NCI-H146 treated with DMSO at 0.1 percent for 48 hours (cell line): ENCODE measurements around the gene ATPAF1.

ENCODE experiments used
- DNase-seq: peaks from one replicate; lab custom pipeline; 2025; ENCODE audit not compliant: unreplicated experiment; lab: John Stamatoyannopoulos, UW

The ATPAF1 gene

DNA sequence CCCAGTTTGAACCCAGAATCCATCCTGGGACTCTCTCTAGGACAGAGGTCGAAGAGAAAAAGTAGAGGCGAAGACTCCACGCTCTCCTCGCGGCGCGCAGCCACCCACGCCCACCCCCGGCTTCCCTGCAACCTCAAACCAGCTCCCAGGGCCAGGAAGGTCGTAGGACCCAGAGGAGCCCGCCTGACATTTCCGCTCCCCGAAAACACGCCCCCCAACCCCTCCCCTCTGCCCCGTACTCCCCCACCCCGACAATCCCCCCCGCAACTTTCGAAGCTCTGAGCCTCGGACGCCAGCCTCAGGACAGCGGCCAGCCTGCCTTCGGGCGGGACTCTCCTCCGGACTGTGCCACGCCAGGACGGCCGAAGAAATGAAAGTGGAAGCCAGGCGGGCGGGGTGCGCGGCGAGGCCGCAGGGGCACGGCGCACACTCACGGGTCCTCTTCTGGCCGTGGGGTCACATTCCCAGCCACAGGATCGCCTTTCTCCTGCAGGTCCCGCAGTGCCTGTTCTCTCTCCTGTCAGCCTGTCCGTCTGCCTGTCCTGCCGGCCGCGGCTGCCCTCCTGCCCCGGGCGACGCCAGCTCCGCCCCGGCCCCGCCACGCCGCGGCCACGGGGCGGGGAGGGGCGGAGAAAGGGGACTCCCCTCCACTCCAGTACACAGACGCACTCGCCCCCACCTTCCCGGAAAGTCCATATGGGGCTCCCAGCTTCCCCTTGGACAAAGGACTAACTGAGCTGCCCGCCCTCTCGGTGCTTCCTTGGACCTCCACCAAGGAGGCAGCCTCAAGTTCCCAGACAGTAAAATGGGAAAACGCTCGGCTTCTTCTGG lies 51.7 kb downstream of the ATPAF1 start, which contains the start of gene MOB3C:
Gene MOB3C, minus strand, starts transcription at position 535 of the 831 bp plus-strand sequence. CDS start 3,490 bp downstream, outside the sequence.
- DNase-seq = no peak

DNA sequence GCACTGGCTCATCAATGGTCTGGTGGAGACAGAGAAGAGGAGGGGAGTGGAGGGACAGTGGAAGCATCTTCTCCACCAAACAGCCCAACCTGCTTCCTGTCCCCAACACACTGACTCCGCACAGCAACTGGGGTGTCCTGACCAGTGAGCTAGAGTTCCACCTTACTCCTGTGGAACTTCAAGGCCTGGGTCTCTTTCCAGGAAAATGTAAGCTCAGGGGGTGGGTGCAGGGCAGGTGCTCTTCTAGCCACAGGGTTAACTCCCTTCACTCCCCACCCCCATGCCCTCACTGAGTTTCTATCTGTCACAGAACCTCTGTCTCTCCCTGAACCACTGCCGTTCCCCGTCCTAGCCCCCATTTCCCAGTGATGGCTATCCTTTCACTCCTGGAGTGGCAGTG lies 52.4 kb downstream of the ATPAF1 start:
- no peak for DNase-seq

DNA sequence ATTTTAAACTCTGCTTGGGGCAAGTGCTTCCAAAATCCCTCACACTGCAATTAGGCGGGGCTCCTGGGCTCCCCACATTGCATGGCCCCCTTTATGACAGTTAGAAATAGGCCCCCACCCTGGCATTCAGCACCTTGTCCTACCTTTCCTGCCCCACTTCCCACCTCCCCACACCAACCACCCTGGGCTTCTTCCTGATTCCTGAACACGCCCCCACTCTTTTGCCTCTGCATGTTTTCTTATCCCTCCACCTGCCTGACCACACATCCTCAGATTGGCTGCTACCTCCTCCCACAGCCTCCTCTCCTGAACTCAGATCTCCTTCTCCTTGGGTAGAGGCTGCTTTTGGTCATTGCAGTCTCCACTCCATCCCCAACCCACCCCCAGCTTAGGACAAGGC lies 53.1 kb downstream of the ATPAF1 start:
- DNase-seq = no peak

DNA sequence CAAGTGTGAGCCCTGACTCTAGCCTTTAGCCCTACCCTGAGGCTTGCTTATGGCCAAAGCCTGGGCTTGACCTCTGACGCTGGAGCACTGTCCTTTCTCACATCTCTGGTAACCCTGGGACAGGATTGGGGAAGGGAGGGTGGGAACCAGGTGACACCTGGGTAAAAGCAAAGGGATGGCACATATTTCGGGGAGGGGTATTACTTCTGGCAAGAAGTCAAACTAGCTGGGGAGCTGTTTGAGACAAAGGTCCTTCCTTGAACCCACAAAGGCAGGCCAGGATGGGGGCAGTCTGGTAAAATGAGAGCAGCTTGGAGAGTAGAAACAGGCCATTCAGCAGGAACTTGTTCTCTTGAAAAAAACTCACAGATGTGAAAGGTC lies 53.6 kb downstream of the ATPAF1 start:
- DNase-seq = no peak

DNA sequence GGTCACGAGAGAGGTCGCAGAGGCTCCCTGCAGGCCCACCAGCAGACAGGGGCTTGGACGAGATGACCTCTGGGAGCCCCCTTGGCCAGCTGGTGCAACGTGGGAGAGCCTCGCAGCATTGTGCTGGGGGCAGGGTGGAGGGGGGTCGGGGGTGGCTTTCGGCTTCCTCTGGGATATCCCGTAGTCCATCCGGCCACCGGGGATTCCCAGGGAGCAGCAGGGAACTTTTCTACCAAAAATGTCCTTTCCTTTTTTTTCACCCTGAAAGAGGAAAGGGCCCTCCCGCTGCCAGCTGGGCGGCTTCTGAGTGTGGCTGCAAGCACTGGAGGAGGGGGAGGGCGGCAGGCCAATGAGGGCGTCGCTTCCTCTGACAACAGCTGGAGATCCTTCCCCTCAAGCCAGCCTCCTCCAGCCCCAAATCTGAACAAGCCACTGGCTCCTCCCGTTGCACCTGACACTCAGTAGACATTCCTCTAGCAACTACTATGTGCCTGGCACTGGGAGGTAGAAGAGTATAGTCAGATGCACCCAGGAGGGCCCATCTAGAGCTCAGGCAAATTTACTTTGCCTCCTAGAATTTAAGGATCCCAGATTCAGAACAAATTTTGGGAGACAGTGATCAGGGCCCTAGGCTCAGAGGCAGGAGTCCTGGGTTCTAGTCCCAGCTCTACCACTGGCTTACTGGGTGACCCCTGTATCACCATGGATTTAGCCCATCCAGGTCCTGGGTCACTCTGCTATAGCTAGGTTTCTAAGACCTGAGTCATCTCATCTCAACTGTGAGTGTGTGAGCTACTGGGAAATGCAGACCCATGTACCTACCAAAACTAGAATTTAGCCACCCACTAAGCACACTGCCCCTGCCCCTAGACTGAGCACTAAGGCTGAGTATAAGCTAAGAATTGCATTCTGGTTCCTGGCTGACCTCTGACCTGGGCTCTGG lies 54.2 kb downstream of the ATPAF1 start:
- DNase-seq = no peak

DNA sequence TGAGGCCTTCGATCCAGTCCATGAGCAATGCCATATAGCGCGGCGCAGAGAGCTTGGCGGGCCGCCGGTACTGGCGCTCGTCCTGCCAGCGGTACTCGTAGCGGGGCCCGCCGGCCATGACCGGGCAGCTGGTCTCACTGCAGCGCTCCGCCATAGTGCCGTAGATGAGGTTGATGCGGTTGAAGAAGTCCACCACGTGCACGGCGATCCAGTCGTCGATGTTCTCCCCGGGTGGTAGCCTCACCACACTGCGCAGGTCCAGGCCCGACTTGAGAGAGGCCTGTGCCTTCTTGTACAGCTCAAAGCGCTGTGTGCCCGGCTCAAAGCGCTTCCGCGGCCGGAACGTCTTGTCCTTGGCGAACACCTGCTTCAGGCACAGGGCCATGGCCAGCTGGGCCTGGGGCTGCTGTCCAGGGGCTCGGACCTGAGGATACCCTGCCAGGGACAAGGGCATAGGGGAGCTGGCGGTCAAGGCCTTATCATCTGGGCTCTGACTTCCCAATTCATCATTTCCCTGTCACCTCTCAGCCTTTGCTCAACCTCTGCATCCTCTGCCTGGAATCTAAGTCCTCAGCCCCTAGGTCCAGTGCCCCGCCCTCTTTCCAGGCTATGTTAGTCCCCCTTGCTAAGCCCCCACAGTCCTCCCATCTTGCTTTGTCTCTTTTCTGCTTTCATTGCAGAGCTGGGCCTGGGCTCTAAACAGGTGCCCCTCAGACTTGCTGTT lies 55.1 kb downstream of the ATPAF1 start:
- DNase-seq = no peak

DNA sequence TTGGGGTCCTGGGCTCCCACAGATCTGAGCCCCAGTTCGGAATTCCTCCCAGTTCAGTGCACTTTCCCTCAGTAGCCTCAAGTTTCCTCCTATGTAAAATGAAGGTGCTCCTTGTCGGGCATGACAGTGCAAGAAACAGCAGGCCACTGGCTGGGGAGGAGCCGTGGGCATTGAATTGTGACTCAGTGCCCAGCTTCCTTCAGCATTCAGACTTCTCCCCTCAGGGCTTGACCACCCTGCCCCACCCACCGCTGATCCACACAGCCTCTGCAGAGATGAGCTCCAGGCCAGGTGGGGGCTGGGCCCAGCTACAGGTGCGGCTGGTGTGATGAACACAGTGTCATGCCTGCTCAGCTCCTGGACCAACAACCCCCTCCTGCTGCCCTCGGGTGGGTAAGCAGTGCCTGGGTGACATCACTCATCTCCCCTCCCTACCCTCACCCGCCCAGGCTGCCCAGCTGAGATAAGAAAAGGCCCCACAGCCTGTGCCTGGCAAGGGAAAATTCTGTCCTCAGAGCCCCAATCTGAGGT lies 56.4 kb downstream of the ATPAF1 start:
- DNase-seq = no peak

DNA sequence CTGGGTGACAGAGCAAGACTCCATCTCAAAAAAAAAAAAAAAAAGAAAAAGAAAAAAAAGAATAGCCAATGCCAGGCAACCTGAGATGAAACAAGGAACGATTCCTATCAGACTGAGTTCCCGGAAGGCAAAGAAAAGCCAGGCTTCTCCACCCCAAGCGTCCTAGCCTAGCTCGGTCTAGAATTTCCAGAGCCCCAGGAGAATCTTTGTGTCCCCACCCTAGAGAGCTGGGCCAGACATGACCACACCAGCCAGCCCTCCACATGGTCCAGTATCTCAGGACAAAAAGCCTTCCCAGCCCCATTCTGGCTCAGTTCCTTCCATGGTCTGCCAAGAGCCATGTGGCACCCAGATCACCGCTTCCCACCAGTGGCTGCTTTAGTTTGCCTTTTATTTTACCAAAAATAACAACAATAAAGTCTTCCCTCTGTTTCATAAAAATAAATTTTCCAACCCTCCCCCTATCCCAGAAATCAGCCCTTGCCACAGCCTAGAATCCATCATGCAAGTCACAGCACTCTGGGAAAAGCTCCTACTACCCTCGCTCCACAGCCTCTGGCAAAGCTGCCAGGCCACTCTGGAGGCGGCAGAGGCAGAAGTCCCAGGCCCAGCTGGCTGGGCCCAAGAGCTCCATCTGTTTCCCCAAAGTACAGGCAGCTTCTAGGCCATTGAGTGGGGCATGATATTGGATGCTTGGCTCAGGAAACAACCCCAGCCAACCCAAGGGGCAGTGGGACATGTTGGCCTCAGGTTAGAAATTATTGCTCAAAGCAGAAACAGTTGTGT lies 60.6 kb downstream of the ATPAF1 start:
- DNase-seq = no peak

DNA sequence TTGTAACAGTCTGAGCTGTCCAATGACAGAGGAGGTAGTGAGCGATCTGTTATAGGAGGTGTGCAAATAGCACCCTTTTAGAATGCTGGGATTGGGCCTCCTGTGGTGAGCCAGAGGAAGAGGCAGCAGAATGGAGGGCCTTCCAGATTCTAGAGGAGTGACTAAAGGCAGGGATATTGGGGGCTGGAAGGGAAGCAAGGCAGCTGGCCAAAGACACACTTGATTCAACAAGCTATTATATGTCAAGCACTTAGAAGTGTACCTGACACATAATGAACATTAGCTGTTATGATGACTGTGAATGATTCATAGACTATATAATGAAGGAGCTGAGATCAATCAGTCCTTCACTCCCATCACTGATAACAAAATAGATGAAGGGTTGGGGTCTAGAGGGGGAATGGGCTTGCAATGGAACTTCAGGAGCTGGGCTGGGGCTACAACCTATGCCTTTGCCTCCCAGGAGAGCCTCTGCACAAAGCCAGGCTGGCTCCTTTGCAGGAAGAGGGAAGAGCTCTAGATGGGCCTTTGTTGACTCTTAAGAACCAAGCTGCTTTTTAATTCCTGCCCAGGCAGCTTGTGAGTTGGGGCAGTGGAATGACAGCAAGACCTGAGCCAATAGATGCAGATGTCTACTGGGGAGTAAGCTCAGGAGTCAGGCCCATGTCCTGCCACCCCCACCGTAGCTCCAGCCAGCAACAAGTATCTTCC lies 61.8 kb downstream of the ATPAF1 start:
- no peak for DNase-seq

DNA sequence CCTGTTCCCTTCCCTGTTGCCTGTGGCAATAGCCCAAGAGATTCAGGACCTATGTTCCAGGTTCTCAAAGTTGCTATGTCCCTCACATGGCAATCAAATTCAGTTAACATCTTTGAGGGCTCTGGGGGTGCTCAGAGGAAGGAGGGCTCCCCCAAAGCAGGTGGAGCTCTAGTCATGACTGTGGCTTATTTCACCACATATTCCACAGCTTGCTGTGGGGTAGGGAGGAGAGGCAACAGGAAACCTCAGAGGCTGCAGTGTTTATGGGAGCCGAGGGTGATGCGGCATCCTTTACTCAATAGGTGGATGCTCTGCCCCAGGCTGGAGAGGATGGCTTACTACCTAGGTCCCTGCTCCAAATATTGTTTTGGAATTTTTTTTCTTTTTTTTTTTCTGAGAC lies 62.9 kb downstream of the ATPAF1 start:
- no peak for DNase-seq

DNA sequence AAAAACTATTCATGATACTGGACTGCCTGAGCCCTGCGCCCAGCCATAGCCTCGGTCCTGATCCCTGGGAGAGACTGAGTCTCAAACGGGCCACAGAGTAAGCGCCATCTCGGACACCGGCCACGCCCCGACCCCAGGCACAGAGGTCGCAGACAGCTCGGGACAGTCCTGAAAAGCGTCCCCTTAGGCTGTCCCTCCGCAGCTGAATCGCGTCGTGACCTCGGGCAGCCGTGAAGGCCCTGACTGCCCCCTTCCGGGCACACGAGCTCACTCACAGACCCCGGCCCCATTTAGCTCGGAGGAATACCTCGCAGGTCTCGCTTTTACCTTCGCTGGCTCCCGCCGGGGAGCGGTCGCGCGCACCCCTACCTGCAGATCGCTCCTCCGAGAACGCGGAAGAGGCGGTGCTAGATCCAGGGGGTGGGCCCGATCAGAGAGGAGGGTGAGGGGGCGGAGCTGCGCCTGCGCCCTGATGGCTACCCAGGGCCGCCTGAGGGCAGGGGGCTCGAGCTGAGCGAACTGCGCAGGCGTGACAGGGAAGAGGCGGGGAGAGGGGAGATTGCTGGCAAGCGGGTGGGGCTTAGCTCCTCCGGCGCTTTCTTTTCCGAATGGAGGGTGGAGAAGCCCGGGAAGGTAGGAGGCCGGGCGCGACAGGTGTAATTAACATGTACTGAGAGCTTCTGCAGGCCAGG lies 64.2 kb downstream of the ATPAF1 start, which contains the start of gene MKNK1:
Gene MKNK1, minus strand, starts transcription at position 411 of the 692 bp plus-strand sequence. CDS start 20,941 bp downstream, outside the sequence.
- peak; percentile 88 for DNase-seq

DNA sequence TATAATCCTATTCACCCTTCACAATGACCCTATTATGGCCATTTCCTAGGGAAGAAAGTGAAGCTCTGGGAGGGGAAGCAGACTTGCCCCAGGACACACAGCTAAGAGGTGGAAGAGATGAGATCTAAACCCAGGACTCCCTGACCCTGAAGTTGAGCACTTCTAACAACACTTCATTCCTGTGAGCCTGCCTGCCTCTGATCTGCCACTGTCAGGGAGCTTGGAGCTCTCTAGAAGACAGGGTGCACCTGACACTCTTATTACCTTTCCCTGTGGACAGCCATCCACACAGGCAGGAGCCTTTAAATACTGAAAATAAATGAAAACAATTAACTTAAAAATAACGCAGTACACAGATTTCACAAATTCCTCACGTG lies 64.7 kb downstream of the ATPAF1 start:
- DNase-seq = no peak

DNA sequence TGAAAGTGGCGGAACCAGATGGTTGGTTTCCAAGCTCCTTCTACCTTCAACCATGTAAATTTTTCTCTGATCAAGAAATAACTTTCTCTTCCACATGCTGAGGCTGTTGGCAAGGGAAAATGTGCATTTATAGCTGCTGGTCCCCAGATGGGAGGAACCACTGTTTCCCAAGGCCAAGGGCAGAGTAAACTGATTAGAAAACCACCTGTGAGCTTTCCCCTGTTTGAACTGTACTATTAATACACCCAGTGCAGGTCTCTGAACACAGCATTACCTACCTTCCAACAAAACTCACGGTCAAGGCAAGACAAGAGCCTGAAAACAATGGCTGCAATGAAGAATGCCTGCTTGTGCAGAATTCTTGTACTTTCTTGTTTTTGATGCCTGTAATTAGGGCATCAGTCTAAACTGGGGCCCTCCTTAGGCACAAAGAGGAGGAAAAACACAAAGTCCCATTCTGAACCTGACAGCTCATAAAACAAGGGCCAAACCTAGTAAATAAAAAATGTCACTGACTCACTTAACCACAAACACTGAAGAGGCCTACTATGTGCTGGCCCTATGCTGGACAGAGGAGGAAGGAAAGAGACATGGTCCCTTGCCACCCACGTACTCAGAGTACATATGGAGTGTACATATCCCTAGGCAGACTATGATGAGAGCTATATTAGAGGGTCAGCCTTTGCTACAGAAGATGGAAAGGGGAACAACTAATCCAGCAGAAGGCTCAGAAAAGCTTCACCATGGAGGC lies 66.7 kb downstream of the ATPAF1 start:
- DNase-seq = no peak

DNA sequence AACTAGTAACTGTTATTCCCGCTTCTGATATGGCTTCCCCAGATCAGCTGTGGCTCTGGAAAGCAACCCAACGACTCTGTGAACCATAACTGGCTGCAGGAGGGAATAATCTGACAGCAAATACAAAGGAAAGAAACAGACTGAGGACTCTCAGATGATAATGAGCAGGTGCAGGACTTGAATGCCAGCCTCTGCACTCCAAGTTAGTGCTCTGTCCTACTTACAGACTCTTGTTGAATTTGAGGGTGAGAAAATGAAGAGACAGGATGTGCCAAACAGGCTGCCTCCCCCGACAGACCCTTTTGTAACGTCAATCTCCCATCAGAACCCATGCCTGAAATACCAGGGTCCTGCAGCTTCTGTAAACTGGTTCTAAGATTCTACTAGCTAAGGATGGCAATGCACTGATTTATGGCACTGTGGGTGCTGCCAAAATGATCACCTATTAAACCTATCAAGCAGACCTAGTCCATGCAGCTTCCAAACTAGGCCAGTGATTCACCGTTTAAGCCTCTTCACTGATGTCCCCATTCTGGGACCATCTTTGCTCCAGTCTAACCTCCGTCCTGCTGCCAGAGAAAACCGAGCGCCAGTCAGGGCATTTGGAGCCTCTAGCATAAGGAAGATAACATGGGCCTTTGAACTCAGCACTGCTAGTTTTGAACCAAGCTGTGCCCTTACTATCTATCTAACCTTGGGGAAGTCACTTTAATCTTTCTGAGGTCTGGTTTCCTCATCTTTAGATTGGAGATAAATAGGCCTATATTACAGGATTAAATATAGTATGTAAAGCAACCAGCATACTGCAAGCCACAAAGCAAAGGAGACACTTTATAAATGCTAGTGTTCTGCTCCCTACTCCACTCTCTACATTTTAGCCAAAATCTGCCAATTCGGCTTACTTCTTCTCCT lies 68.8 kb downstream of the ATPAF1 start:
- no peak for DNase-seq

DNA sequence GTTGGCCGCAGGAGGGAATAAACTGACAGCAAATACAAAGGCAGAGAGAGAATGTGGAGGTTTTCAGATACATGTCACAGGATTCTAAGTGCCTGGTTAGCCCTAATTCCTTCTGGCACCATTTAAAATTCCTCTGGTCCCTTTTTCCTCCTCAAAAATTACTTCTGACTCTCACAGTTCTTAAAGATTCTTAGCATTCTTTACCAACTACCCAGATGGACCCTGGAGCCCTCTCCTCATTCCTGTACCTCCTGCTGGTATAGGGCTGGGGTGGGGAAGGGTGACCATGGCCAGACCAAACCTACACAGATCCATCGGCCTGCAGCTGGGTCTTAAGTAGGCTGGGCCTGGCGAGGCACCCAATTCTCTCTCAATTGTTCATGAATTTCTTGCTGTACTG lies 71.3 kb downstream of the ATPAF1 start:
- no peak for DNase-seq

DNA sequence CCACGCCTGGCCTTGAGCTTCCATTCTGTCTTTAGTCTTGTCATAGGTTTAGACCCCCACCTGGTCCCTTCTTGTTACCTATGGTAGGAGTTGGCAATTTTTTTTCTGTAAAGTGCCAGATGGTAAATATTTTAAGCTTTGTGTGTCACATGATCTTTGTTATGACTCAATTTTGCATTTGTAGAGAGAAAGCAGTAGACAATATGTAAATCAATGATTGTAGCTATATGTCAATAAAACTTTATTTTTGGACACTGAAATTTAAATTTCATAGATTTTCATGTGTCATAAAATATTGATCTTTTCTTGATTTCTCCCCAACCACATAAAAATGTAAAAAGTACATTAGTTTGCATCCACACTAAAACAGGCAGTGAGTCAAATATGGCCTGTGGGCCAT lies 72.1 kb downstream of the ATPAF1 start:
- no peak for DNase-seq

DNA sequence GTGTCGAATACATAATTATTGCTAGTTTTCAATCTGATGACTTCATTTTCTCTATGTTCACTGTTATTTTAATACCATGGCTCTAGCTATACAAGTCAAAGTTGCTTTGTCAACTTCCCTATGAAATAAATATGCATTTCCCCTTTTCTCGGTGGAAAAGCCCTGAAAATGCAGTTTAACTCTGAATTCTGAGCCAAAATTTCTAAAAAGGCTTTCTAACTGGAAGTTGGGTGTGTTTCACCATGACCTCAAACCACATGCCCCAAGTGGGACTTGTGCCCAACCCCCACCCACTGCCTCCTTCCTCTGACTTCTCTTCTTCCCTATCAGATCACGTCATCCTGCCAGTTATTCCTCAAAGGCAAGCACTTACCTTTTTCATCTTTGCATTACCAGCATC lies 73.0 kb downstream of the ATPAF1 start:
- DNase-seq = no peak
